HepG2 (cell line): ENCODE results near the gene CPNE5. TPM values are rescaled to one million over a fixed set of nuclear protein-coding genes. Genes with fewer than 3 reads are reported as not detected.

Experiments used
- ATAC-seq: fragments of 200-7000 bp; cut with Tn5 transposase; 3 replicates; pipeline ENCODE4 v1.9.1; 2020; ENCODE audit warnings: mild to moderate bottlenecking, moderate library complexity
- BruUV-seq: library from RNA; stranded (reverse); fragments of 400-500 nt; replicated peaks from 2 replicates; lab custom pipeline; 2021; lab: Mats Ljungman, UMichigan
- CTCF ChIA-PET: fragments of 300-600 bp; formaldehyde crosslinking; extraction: SDS; loops from one replicate; lab custom pipeline; 2021; ENCODE audit warnings: low total read pairs, inconsistent platforms, low intra/inter-chr PET ratio; lab: Yijun Ruan, JAX
- POLR2A ChIA-PET: fragments of 350-600 bp; sonication (Branson Sonifier 250); formaldehyde crosslinking; loops from one replicate; lab custom pipeline; 2020; ENCODE audit warnings: antibody characterized with exemption, inconsistent platforms; lab: Yijun Ruan, JAX
- DNase-seq: peaks from one replicate; pipeline ENCODE4 v3.0.0-alpha.2; 2015; ENCODE audit warnings: low spot score
- FAIRE-seq: peaks from 3 replicates; lab custom pipeline; 2011; peaks lifted over from hg19 to GRCh38; lab: Jason Lieb, UNC
- H2AFZ ChIP-seq: one replicate; pipeline ENCODE4 v1.6.1; 2011; ENCODE audit warnings: low read length, inconsistent platforms
- H3K27ac ChIP-seq: fragments of 300-600 bp; 3 replicates; pipeline ENCODE4 v1.8.0; 2011; ENCODE audit warnings: mixed run types, mild to moderate bottlenecking, mixed read lengths, low read length, inconsistent platforms; ENCODE audit not compliant: insufficient read depth; ENCODE audit errors: extremely low read length
- H3K27me3 ChIP-seq, 2 experiments: fragments of 200-600 bp in 1 of 2; 2 replicates in 1 of 2; 3 replicates in 1 of 2; pipeline versions ENCODE4 v1.6.0 to v1.8.0; 2011; ENCODE audit warnings: low read length in 2 of 2, mild to moderate bottlenecking in 2 of 2, moderate library complexity in 2 of 2, inconsistent platforms in 1 of 2; ENCODE audit not compliant: insufficient read depth in 2 of 2, control insufficient read depth in 1 of 2
- H3K36me3 ChIP-seq, 2 experiments: fragments of 200-600 bp in 1 of 2; replicated peaks in 1 of 2; 2 replicates in 1 of 2; 3 replicates in 1 of 2; pipeline versions ENCODE4 v1.5.1 to v1.8.0; 2011; ENCODE audit warnings: low read length in 2 of 2, inconsistent platforms in 1 of 2; ENCODE audit not compliant: insufficient read depth in 2 of 2, control insufficient read depth in 1 of 2
- H3K4me1 ChIP-seq: 2 replicates; pipeline ENCODE4 v1.5.1; 2012; ENCODE audit warnings: low read length, inconsistent platforms; ENCODE audit not compliant: insufficient read depth
- H3K4me2 ChIP-seq: 2 replicates; pipeline ENCODE4 v1.6.0; 2011; ENCODE audit warnings: low read depth, low read length, inconsistent platforms
- H3K4me3 ChIP-seq, 3 experiments: fragments of 200-600 bp in 1 of 3; sonication (generic), shearing (Covaris generic) in 1 of 3; replicated peaks in 1 of 3; 2 replicates each; pipeline ENCODE4 v1.5.1; 2011 to 2016; ENCODE audit warnings: low read length in 3 of 3, inconsistent platforms in 2 of 3, low read depth in 2 of 3, mild to moderate bottlenecking in 2 of 3, control low read depth in 1 of 3, mixed read lengths in 1 of 3; ENCODE audit not compliant: insufficient read depth in 1 of 3
- H3K79me2 ChIP-seq: one replicate; pipeline ENCODE4 v1.6.1; 2011; ENCODE audit warnings: low read length, inconsistent platforms; ENCODE audit not compliant: insufficient read depth
- H3K9ac ChIP-seq: 2 replicates; pipeline ENCODE4 v1.6.0; 2011; ENCODE audit warnings: mild to moderate bottlenecking, low read depth, low read length, inconsistent platforms; ENCODE audit not compliant: insufficient read depth
- H3K9me3 ChIP-seq: 2 replicates; pipeline ENCODE4 v1.5.1; 2012; ENCODE audit warnings: mild to moderate bottlenecking, low read length
- H4K20me1 ChIP-seq: 2 replicates; pipeline ENCODE4 v1.6.0; 2011; ENCODE audit warnings: inconsistent platforms, mild to moderate bottlenecking, low read length, moderate library complexity; ENCODE audit not compliant: insufficient read depth
- HNRNPH1 ChIP-seq: fragments of 200-400 bp; formaldehyde crosslinking; optimal IDR thresholded peaks from 2 replicates; pipeline ENCODE3; 2017; ENCODE audit warnings: mild to moderate bottlenecking, low read depth, low read length
- TAF1 ChIP-seq: sonication (generic); formaldehyde crosslinking; IDR thresholded peaks from 2 replicates; pipeline ENCODE4 v1.4.0; 2020; ENCODE audit warnings: missing genetic modification reagents
- TFAP4 ChIP-seq: sonication (generic); IDR thresholded peaks from 2 replicates; pipeline ENCODE4 v1.6.1; 2016; ENCODE audit warnings: low read depth, borderline replicate concordance
- ZNF350 ChIP-seq: sonication (generic); formaldehyde crosslinking; IDR thresholded peaks from 2 replicates; pipeline ENCODE4 v1.4.0; 2020; ENCODE audit warnings: mild to moderate bottlenecking, low read depth, missing genetic modification reagents, borderline replicate concordance
- WGBS: methylation state at CpG from one replicate; pipeline ENCODE4 v1.1.6; 2017; ENCODE audit warnings: low lambda C conversion rate; 5-methylcytosine and 5-hydroxymethylcytosine counted together
- in situ Hi-C: cut with HindIII; loops from 2 replicates; pipeline ENCODE4 v1.10.0; 2017; ENCODE audit warnings: low pct_unique_long_range_greater_than_20kb; ENCODE audit not compliant: extremely low pct_ligation_motif_present
- intact Hi-C: fragments of 100-400 bp; cut with micrococcal nuclease; formaldehyde crosslinking; loops from one replicate; pipeline ENCODE4 v1.10.0; 2022; ENCODE audit not compliant: unreplicated experiment
- polyA plus RNA-seq, 8 experiments: library from polyadenylated mRNA; depleted of rRNA in 3 of 8; stranded (reverse) in 7 of 8; unstranded in 1 of 8; fragments of >200 nt; fragmentation: Illumina TruSeq in 4 of 8; extraction: Trizol in 4 of 8; gene quantifications; 2 replicates each; pipeline versions ENCODE4 v1.2.1 to v1.2.3, GENCODE V29; 2011 to 2016; ENCODE audit warnings: low read depth in 4 of 8, missing spikeins in 1 of 8, mixed read lengths in 1 of 8; ENCODE audit not compliant: insufficient read depth in 1 of 8
- total RNA-seq, 5 experiments: library from RNA; depleted of rRNA; stranded (reverse); fragments of >200 nt; fragmentation: Illumina TruSeq; extraction: Trizol; gene quantifications; 2 replicates each; pipeline ENCODE4 v1.2.3, GENCODE V29; 2016; ENCODE audit warnings: low read depth in 1 of 5

The CPNE5 gene
- total and polyA plus RNA-seq, 2 of the 13 experiments (the other 11 are each of a cell fraction or from before 2014, with no cell fraction given), result 0.16 TPM; not detected in 1

DNA sequence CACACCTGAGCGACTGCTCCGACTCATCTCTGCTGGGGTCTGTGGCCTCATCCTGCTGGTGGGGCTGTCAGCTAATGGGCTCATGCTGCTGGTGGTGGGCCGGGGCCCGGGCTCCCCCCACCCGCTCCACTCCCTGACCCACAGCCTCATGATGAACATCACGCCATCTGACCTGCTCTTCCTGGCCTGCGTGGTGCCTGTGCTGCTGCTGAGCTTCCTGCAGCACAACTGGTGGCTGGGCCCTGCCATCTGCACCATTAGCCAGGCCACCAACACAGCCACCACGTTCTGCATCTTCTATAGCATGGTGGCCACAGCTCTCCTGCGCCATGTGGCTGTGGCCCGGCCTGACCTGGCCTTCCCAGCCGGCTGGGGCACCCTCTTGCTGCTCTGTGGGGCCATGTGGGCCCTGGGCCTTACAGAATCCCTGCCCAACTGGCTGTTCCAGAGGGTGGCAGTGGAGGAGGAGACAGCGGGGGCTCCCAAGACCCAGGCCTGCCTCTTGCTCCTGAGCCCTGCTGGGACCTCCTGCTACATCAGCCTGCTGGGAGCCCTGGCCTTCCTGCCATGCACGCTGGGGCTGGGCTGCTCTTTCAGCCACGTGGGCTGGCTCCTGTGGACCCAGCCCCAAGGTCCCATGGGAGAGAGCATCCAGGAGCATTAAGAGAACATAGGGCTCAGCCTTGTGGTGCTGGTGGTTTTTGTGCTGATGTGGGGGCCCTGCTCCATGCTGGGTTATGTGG is 102.0 kb downstream of the CPNE5 start:
- 0 out of 2 replicates have a peak, but pooled peaks have one; percentile 16 for TF ChIP-seq TAF1
- 0 out of 2 replicates have a peak, but pooled peaks have one; percentile 38 for TF ChIP-seq ZNF350 (CRISPR knock-in tag)
- no peak for TF ChIP-seq HNRNPH1

DNA sequence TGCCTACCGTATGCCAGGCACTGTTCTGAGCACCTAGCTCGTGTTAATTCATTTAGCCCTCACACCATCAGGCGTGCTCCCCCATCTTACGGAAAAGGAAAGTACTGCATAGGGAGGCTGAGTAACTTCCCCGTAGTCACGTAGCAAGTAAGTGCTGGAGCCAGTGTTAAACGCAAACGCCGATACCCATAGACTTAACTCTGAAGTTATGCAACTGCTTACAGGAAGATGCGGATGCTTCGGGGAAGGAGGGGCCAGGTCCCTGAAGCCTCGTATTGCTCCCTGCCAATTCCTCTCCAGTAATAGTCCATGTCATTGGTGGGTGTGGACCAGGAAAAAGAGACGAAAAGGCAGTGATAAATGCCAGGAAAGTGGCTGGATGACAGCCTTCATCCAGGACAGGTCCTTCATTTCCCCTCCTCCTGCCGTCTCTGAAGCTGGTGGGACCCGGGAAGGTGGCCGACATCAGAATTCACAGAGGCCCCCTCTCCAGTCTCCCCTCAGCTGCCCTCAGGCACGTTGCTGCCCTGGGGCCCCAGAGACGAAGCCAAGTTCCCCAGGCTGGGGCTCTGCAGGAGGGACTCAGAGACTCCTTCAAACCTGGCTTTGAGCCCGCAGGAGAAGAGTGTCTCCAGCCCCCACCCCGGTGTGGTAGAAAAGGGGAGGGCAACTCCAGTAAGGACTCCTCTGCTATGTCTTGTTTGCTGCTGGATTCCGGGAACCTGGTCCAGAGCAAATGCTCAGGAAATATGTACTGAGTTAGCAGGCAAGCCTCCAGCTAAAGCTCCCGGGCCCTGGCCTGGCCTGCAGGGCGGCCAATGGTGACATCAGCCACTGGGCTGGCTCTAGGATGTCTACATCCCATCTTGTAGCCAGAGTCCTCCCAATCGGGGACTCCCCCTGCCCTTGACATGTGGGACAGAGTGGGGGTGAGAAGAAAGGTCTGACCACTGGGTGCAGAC is 103.9 kb downstream of the CPNE5 start:
- 9% methylated on average over 20 of the region's 24 CpGs for WGBS

More for the DNA sequence above, 102.0 kb downstream of the CPNE5 start:
- Histone ChIP-seq H3K27me3 (peaks cover 23 to 84% of the 10 kb centered on the region in 2 experiments), H3K79me2 (no peaks in the 10 kb centered on the region), H4K20me1 (no peaks in the 10 kb centered on the region), H3K27ac (no peak overlapping the region), H3K36me3 (no peaks in the 10 kb centered on the region), H2AFZ (no peak overlapping the region), H3K4me2 (no peak overlapping the region), H3K4me3 (no peak overlapping the region), H3K4me1 (no peaks in the 10 kb centered on the region), H3K9me3 (no peaks in the 10 kb centered on the region), H3K9ac (no peak overlapping the region)
- no TSS peak for BruUV-seq
- intact Hi-C loops (no loop called here), in situ Hi-C loops (no loop called here)
- DNase-seq, result no peak
- ChIA-PET CTCF (no interaction called here), POLR2A (no interaction called here)
- peak; percentile 17 for ATAC-seq
- no peak for FAIRE-seq
- 40% methylated on average over 14 of the region's 14 CpGs for WGBS

More for the DNA sequence above, 103.9 kb downstream of the CPNE5 start:
- peaks cover 16 to 81% of the 10 kb centered on the region in 2 experiments for H3K27me3 ChIP-seq
- H3K9ac ChIP-seq, result no peak overlapping the region
- no peaks in the 10 kb centered on the region for H3K9me3 ChIP-seq
- no peak overlapping the region for H3K4me2 ChIP-seq
- no peaks in the 10 kb centered on the region for H4K20me1 ChIP-seq
- H3K79me2 ChIP-seq, result no peaks in the 10 kb centered on the region
- intact Hi-C loops (no loop called here), in situ Hi-C loops (no loop called here)
- no TSS peak for BruUV-seq
- DNase-seq, result no peak
- TF ChIP-seq TFAP4, result no peak
- peak; percentile 32; the same call in 2 of the 3 replicates for ATAC-seq
- H3K27ac ChIP-seq, result no peak overlapping the region
- CTCF ChIA-PET, result no interaction called here
- POLR2A ChIA-PET, result no interaction called here
- H3K4me3 ChIP-seq, result no peak overlapping the region
- no peak for FAIRE-seq
- H2AFZ ChIP-seq, result no peak overlapping the region
- no peaks in the 10 kb centered on the region for H3K36me3 ChIP-seq
- H3K4me1 ChIP-seq, result no peaks in the 10 kb centered on the region
